DND-41 (cell line): ENCODE measurements around the gene TRIP4.

Source experiments
- ATAC-seq: fragments of 200-7000 bp; cut with Tn5 transposase; 3 replicates; pipeline ENCODE4 v1.9.1; 2021; ENCODE audit warnings: low read depth; ENCODE audit not compliant: insufficient read depth
- DNase-seq: peaks from one replicate; pipeline ENCODE4 v3.0.0-alpha.2; 2020
- H2AFZ ChIP-seq: 2 replicates; pipeline ENCODE4 v1.6.0; 2012; ENCODE audit warnings: low read depth, low read length
- H3K27ac ChIP-seq: 2 replicates; pipeline ENCODE4 v1.5.1; 2012; ENCODE audit warnings: low read length, inconsistent platforms
- H3K27me3 ChIP-seq: fragments of 200-600 bp; sonication (generic); 2 replicates; pipeline ENCODE4 v1.6.0; 2012; ENCODE audit warnings: low read length, mild to moderate bottlenecking, inconsistent platforms; ENCODE audit not compliant: insufficient read depth, poor library complexity
- H3K36me3 ChIP-seq: 2 replicates; pipeline ENCODE4 v1.5.1; 2012; ENCODE audit warnings: low read length, inconsistent platforms; ENCODE audit not compliant: insufficient read depth
- H3K4me1 ChIP-seq: 2 replicates; pipeline ENCODE4 v1.5.1; 2012; ENCODE audit warnings: mild to moderate bottlenecking, low read length; ENCODE audit not compliant: insufficient read depth
- H3K4me2 ChIP-seq: 2 replicates; pipeline ENCODE4 v1.6.0; 2012; ENCODE audit warnings: mild to moderate bottlenecking, moderate library complexity, low read length, inconsistent platforms; ENCODE audit not compliant: insufficient read depth
- H3K4me3 ChIP-seq, 2 experiments: fragments of 200-600 bp in 1 of 2; shearing (Covaris generic) in 1 of 2; 2 replicates each; pipeline ENCODE4 v1.5.1; 2012 to 2016; ENCODE audit warnings: inconsistent platforms in 2 of 2, low read length in 2 of 2, mild to moderate bottlenecking in 2 of 2, low read depth in 1 of 2, moderate library complexity in 1 of 2
- H3K79me2 ChIP-seq: 2 replicates; pipeline ENCODE4 v1.6.0; 2012; ENCODE audit warnings: low read length, inconsistent platforms; ENCODE audit not compliant: insufficient read depth
- H3K9ac ChIP-seq: 2 replicates; pipeline ENCODE4 v1.6.0; 2012; ENCODE audit warnings: low read depth, mild to moderate bottlenecking, inconsistent platforms, low read length, moderate library complexity
- H3K9me3 ChIP-seq: 2 replicates; pipeline ENCODE4 v1.5.1; 2012; ENCODE audit warnings: low read length, moderate library complexity, mild to moderate bottlenecking, inconsistent platforms; ENCODE audit not compliant: insufficient read depth, severe bottlenecking
- H4K20me1 ChIP-seq: 2 replicates; pipeline ENCODE4 v1.6.0; 2012; ENCODE audit warnings: low read length; ENCODE audit not compliant: insufficient read depth
- EZH2 ChIP-seq: IDR thresholded peaks from 3 replicates; pipeline ENCODE4 v1.6.1; 2012; ENCODE audit warnings: borderline replicate concordance, low read depth, mild to moderate bottlenecking, moderate library complexity, low read length, inconsistent platforms; ENCODE audit not compliant: severe bottlenecking
- TF ChIP-seq, protein P1 (sequence below): IDR thresholded peaks from 2 replicates; pipeline ENCODE4 v1.5.1; 2012; ENCODE audit warnings: borderline replicate concordance, low read length, moderate library complexity, mild to moderate bottlenecking; ENCODE audit not compliant: poor library complexity, severe bottlenecking; ENCODE audit errors: extremely low read depth

Gene TRIP4

GRCh38 chr15:64474846-64475245 is 87.2 kb downstream of the TRIP4 start:
- H3K27ac ChIP-seq: no peak overlapping the region
- H4K20me1 ChIP-seq: peaks cover 13% of the 10 kb centered on the region
- no peak overlapping the region for H2AFZ ChIP-seq
- H3K9me3 ChIP-seq: no peaks in the 10 kb centered on the region
- TF ChIP-seq, protein P1, sequence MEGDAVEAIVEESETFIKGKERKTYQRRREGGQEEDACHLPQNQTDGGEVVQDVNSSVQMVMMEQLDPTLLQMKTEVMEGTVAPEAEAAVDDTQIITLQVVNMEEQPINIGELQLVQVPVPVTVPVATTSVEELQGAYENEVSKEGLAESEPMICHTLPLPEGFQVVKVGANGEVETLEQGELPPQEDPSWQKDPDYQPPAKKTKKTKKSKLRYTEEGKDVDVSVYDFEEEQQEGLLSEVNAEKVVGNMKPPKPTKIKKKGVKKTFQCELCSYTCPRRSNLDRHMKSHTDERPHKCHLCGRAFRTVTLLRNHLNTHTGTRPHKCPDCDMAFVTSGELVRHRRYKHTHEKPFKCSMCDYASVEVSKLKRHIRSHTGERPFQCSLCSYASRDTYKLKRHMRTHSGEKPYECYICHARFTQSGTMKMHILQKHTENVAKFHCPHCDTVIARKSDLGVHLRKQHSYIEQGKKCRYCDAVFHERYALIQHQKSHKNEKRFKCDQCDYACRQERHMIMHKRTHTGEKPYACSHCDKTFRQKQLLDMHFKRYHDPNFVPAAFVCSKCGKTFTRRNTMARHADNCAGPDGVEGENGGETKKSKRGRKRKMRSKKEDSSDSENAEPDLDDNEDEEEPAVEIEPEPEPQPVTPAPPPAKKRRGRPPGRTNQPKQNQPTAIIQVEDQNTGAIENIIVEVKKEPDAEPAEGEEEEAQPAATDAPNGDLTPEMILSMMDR: no peak
- TF ChIP-seq EZH2: no peak
- H3K4me2 ChIP-seq: no peak overlapping the region
- H3K4me3 ChIP-seq: no peak overlapping the region
- DNase-seq: no peak
- no peaks in the 10 kb centered on the region for H3K4me1 ChIP-seq
- peaks cover 19% of the 10 kb centered on the region for H3K36me3 ChIP-seq
- no peaks in the 10 kb centered on the region for H3K27me3 ChIP-seq
- no peak for ATAC-seq
- H3K79me2 ChIP-seq: peaks cover 77% of the 10 kb centered on the region
- no peak overlapping the region for H3K9ac ChIP-seq

DNA sequence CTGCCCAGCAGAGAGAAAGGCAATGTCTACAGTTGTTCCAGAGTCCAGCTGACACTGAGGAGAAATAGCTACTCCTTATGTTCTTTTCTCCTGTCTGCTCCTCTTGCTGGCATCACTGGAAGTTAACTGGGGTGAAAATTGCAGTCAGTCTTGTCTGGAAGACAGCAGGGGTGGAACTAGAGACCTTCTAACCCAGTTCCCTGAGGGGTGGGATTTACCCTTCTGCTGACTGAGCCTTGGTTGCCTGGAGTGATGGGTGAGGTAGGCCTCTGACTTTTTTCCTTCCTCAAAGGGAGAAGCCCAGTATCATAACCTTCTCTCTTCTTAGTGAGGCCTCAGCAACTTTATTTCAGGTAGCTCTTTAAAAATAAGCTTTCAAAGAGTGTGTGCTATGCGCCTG is 88.9 kb downstream of the TRIP4 start:
- no peaks in the 10 kb centered on the region for H3K4me1 ChIP-seq
- H3K4me2 ChIP-seq: no peak overlapping the region
- peaks cover 11% of the 10 kb centered on the region for H3K36me3 ChIP-seq
- H3K79me2 ChIP-seq: peaks cover 66% of the 10 kb centered on the region
- no peak overlapping the region for H3K4me3 ChIP-seq
- H2AFZ ChIP-seq: no peak overlapping the region
- DNase-seq: no peak
- no peak overlapping the region for H3K9ac ChIP-seq
- peak overlapping the region; percentile 40; the same call in 1 of the 2 replicates for H3K27ac ChIP-seq
- H3K9me3 ChIP-seq: no peaks in the 10 kb centered on the region
- ATAC-seq: no peak
- TF ChIP-seq, protein P1: no peak
- TF ChIP-seq EZH2: no peak
- no peaks in the 10 kb centered on the region for H3K27me3 ChIP-seq
- H4K20me1 ChIP-seq: peaks cover 9% of the 10 kb centered on the region

DNA sequence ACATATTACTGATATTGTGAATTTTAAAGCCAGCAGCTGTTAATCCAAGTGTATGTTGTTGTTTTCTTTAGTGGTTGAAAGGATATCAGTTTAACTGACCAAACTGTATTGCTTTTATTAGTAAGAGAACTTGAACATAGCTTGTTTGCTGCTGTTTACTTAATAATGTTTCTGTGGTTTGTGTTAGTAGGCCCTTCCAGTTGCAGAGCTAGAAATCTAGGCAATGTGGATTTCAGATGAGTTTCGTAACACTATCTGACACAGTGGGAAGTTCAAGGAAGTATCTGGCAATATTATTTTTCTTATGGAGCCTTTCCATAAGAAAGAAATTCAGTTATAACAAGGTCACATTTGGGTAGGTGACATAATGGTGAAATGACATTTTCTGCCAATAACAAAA is 91.2 kb downstream of the TRIP4 start:
- no peaks in the 10 kb centered on the region for H3K4me1 ChIP-seq
- H2AFZ ChIP-seq: no peak overlapping the region
- peaks cover 11% of the 10 kb centered on the region for H3K36me3 ChIP-seq
- H3K79me2 ChIP-seq: peaks cover 57% of the 10 kb centered on the region
- no peak overlapping the region for H3K4me2 ChIP-seq
- H3K9me3 ChIP-seq: no peaks in the 10 kb centered on the region
- H4K20me1 ChIP-seq: peaks cover 9% of the 10 kb centered on the region; the same call in 1 of the 2 replicates
- DNase-seq: no peak
- H3K4me3 ChIP-seq: no peak overlapping the region
- no peak overlapping the region for H3K9ac ChIP-seq
- TF ChIP-seq, protein P1: no peak
- H3K27ac ChIP-seq: no peak overlapping the region
- no peak for ATAC-seq
- no peaks in the 10 kb centered on the region for H3K27me3 ChIP-seq

GRCh38 chr15:64480891-64481290 is 93.3 kb downstream of the TRIP4 start:
- TF ChIP-seq, protein P1: no peak
- TF ChIP-seq EZH2: no peak
- DNase-seq: no peak

More at GRCh38 chr15:64480891-64481290, 93.3 kb downstream of the TRIP4 start:
- Histone ChIP-seq H3K9me3 (no peaks in the 10 kb centered on the region), H3K27me3 (no peaks in the 10 kb centered on the region), H3K4me2 (no peak overlapping the region), H3K4me1 (no peaks in the 10 kb centered on the region), H3K9ac (no peak overlapping the region), H2AFZ (no peak overlapping the region), H3K4me3 (no peak overlapping the region), H3K36me3 (peaks cover 15% of the 10 kb centered on the region), H3K79me2 (peaks cover 55% of the 10 kb centered on the region), H3K27ac (no peak overlapping the region), H4K20me1 (peaks cover 9% of the 10 kb centered on the region; the same call in 1 of the 2 replicates)
- no peak for ATAC-seq
